Measurements from ENCODE around the gene RBM42. TPM values are rescaled to one million over a fixed set of nuclear protein-coding genes. Genes with fewer than 3 reads are reported as not detected.

RBM42 gene
- polyA plus RNA-seq, 4 donors: 59.7 to 71.5 (median 64.9) TPM

GRCh38 chr19:35665157-35665556, 36.3 kb downstream of the RBM42 start:
- Histone ChIP-seq H3K4me1 (ENCODE audit: control insufficient read depth in 3 of 3, insufficient read depth in 2 of 3, low read depth in 1 of 3, low read length in 2 of 3) (no peaks in the 10 kb centered on the region), H3K27ac (ENCODE audit: low read depth in 1 of 3, low read length in 2 of 3) (no peak overlapping the region), H3K36me3 (ENCODE audit: control insufficient read depth in 3 of 3, insufficient read depth in 2 of 3, low read depth in 1 of 3, low read length in 3 of 3) (peaks cover 0 to 20% (median 8%) of the 10 kb centered on the region in 3 donors), H3K27me3 (ENCODE audit: control insufficient read depth in 3 of 3, insufficient read depth in 3 of 3, low read length in 3 of 3) (peaks cover 0 to 6% (median 2%) of the 10 kb centered on the region in 3 donors), H3K9me3 (ENCODE audit: control insufficient read depth in 2 of 2, insufficient read depth in 1 of 2, low read depth in 1 of 2, low read length in 1 of 2) (no peaks in the 10 kb centered on the region), H3K4me3 (ENCODE audit: low read depth in 1 of 3, low read length in 3 of 3) (no peak overlapping the region)
- DNase-seq (no peak), FAIRE-seq (no peak)
- 93 to 95% (median 95%) methylated on average over 24 of the region's 24 CpGs for WGBS, 3 donors

GRCh38 chr19:35665604-35666003, 36.8 kb downstream of the RBM42 start:
- no peak overlapping the region for H3K4me3 ChIP-seq (ENCODE audit: low read depth in 1 of 3, low read length in 3 of 3)
- peaks cover 0 to 17% (median 8%) of the 10 kb centered on the region in 3 donors for H3K36me3 ChIP-seq (ENCODE audit: control insufficient read depth in 3 of 3, insufficient read depth in 2 of 3, low read depth in 1 of 3, low read length in 3 of 3)
- peaks cover 0 to 6% (median 2%) of the 10 kb centered on the region in 3 donors for H3K27me3 ChIP-seq (ENCODE audit: control insufficient read depth in 3 of 3, insufficient read depth in 3 of 3, low read length in 3 of 3)
- H3K4me1 ChIP-seq (ENCODE audit: control insufficient read depth in 3 of 3, insufficient read depth in 2 of 3, low read depth in 1 of 3, low read length in 2 of 3): no peaks in the 10 kb centered on the region
- 74 to 81% (median 81%) methylated on average over 7 of the region's 7 CpGs for WGBS, 3 donors
- no peak for DNase-seq
- no peak overlapping the region for H3K27ac ChIP-seq (ENCODE audit: low read depth in 1 of 3, low read length in 2 of 3)
- H3K9me3 ChIP-seq (ENCODE audit: control insufficient read depth in 2 of 2, insufficient read depth in 1 of 2, low read depth in 1 of 2, low read length in 1 of 2): no peaks in the 10 kb centered on the region
- FAIRE-seq: no peak

GRCh38 chr19:35666251-35666913, 37.5 kb downstream of the RBM42 start, which contains the start of gene UPK1A:
TSS of gene UPK1A (plus strand) at chr19:35666517. CDS start at chr19:35666813, 296 bp downstream.
- no peaks in the 10 kb centered on the region for H3K4me1 ChIP-seq (ENCODE audit: control insufficient read depth in 3 of 3, insufficient read depth in 2 of 3, low read depth in 1 of 3, low read length in 2 of 3)
- no peak within 1 kb of the TSS for H3K4me3 ChIP-seq (ENCODE audit: low read depth in 1 of 3, low read length in 3 of 3)
- peaks cover 0 to 6% (median 5%) of the 10 kb centered on the region in 3 donors for H3K27me3 ChIP-seq (ENCODE audit: control insufficient read depth in 3 of 3, insufficient read depth in 3 of 3, low read length in 3 of 3)
- no peak within 1 kb of the TSS for H3K27ac ChIP-seq (ENCODE audit: low read depth in 1 of 3, low read length in 2 of 3)
- 51 to 66% (median 58%) methylated on average over 16 of the region's 16 CpGs for WGBS, 3 donors
- peak in 1 of 2 donors; percentile 7 for DNase-seq
- H3K9me3 ChIP-seq (ENCODE audit: control insufficient read depth in 2 of 2, insufficient read depth in 1 of 2, low read depth in 1 of 2, low read length in 1 of 2): no peaks in the 10 kb centered on the region
- FAIRE-seq: no peak
- H3K36me3 ChIP-seq (ENCODE audit: control insufficient read depth in 3 of 3, insufficient read depth in 2 of 3, low read depth in 1 of 3, low read length in 3 of 3): peaks cover 0 to 13% (median 6%) of the 10 kb centered on the region in 3 donors

- Histone ChIP-seq H3K27ac (ENCODE audit: low read depth in 1 of 3, low read length in 2 of 3) (no peak overlapping the region), H3K9me3 (ENCODE audit: control insufficient read depth in 2 of 2, insufficient read depth in 1 of 2, low read depth in 1 of 2, low read length in 1 of 2) (no peaks in the 10 kb centered on the region), H3K27me3 (ENCODE audit: control insufficient read depth in 3 of 3, insufficient read depth in 3 of 3, low read length in 3 of 3) (peaks cover 0 to 20% (median 8%) of the 10 kb centered on the region in 3 donors), H3K4me1 (ENCODE audit: control insufficient read depth in 3 of 3, insufficient read depth in 2 of 3, low read depth in 1 of 3, low read length in 2 of 3) (no peaks in the 10 kb centered on the region), H3K36me3 (ENCODE audit: control insufficient read depth in 3 of 3, insufficient read depth in 2 of 3, low read depth in 1 of 3, low read length in 3 of 3) (peaks cover 0 to 6% (median 4%) of the 10 kb centered on the region in 3 donors), H3K4me3 (ENCODE audit: low read depth in 1 of 3, low read length in 3 of 3) (no peak overlapping the region)
- WGBS, 3 donors: 50 to 74% (median 51%) methylated on average over 6 of the region's 6 CpGs
- DNase-seq (no peak), FAIRE-seq (no peak)
Measured at GRCh38 chr19:35669566-35669965, 40.7 kb downstream of the RBM42 start.

GRCh38 chr19:35669974-35670373, 41.1 kb downstream of the RBM42 start:
- Histone ChIP-seq H3K36me3 (ENCODE audit: control insufficient read depth in 3 of 3, insufficient read depth in 2 of 3, low read depth in 1 of 3, low read length in 3 of 3) (peaks cover 0 to 6% (median 3%) of the 10 kb centered on the region in 3 donors), H3K9me3 (ENCODE audit: control insufficient read depth in 2 of 2, insufficient read depth in 1 of 2, low read depth in 1 of 2, low read length in 1 of 2) (no peaks in the 10 kb centered on the region), H3K27ac (ENCODE audit: low read depth in 1 of 3, low read length in 2 of 3) (no peak overlapping the region), H3K4me3 (ENCODE audit: low read depth in 1 of 3, low read length in 3 of 3) (no peak overlapping the region), H3K4me1 (ENCODE audit: control insufficient read depth in 3 of 3, insufficient read depth in 2 of 3, low read depth in 1 of 3, low read length in 2 of 3) (no peaks in the 10 kb centered on the region), H3K27me3 (ENCODE audit: control insufficient read depth in 3 of 3, insufficient read depth in 3 of 3, low read length in 3 of 3) (peaks cover 0 to 20% (median 8%) of the 10 kb centered on the region in 3 donors)
- DNase-seq: peak; percentile 25 to 56
- 14 to 47% (median 33%) methylated on average over 4 of the region's 4 CpGs for WGBS, 3 donors
- no peak for FAIRE-seq

- no peak for FAIRE-seq
- 15 to 70% (median 50%) methylated on average over 1 of the region's 1 CpG for WGBS, 3 donors
- Histone ChIP-seq H3K9me3 (ENCODE audit: control insufficient read depth in 2 of 2, insufficient read depth in 1 of 2, low read depth in 1 of 2, low read length in 1 of 2) (no peaks in the 10 kb centered on the region), H3K4me1 (ENCODE audit: control insufficient read depth in 3 of 3, insufficient read depth in 2 of 3, low read depth in 1 of 3, low read length in 2 of 3) (no peaks in the 10 kb centered on the region), H3K27me3 (ENCODE audit: control insufficient read depth in 3 of 3, insufficient read depth in 3 of 3, low read length in 3 of 3) (peaks cover 0 to 20% (median 8%) of the 10 kb centered on the region in 3 donors), H3K4me3 (ENCODE audit: low read depth in 1 of 3, low read length in 3 of 3) (no peak overlapping the region), H3K36me3 (ENCODE audit: control insufficient read depth in 3 of 3, insufficient read depth in 2 of 3, low read depth in 1 of 3, low read length in 3 of 3) (peaks cover 0 to under 1% (median under 1%) of the 10 kb centered on the region in 3 donors), H3K27ac (ENCODE audit: low read depth in 1 of 3, low read length in 2 of 3) (no peak overlapping the region)
- no peak for DNase-seq
Measured at GRCh38 chr19:35670686-35671085, 41.9 kb downstream of the RBM42 start.

- Histone ChIP-seq H3K9me3 (ENCODE audit: control insufficient read depth in 2 of 2, insufficient read depth in 1 of 2, low read depth in 1 of 2, low read length in 1 of 2) (no peaks in the 10 kb centered on the region), H3K27me3 (ENCODE audit: control insufficient read depth in 3 of 3, insufficient read depth in 3 of 3, low read length in 3 of 3) (peaks cover 0 to 20% (median 8%) of the 10 kb centered on the region in 3 donors), H3K36me3 (ENCODE audit: control insufficient read depth in 3 of 3, insufficient read depth in 2 of 3, low read depth in 1 of 3, low read length in 3 of 3) (no peaks in the 10 kb centered on the region), H3K4me3 (ENCODE audit: low read depth in 1 of 3, low read length in 3 of 3) (no peak overlapping the region), H3K27ac (ENCODE audit: low read depth in 1 of 3, low read length in 2 of 3) (no peak overlapping the region), H3K4me1 (ENCODE audit: control insufficient read depth in 3 of 3, insufficient read depth in 2 of 3, low read depth in 1 of 3, low read length in 2 of 3) (no peaks in the 10 kb centered on the region)
- no peak for FAIRE-seq
- DNase-seq: peak; percentile 33 to 46
- WGBS, 3 donors: 11 to 37% (median 19%) methylated on average over 3 of the region's 3 CpGs
Measured at GRCh38 chr19:35671818-35672217, 43.0 kb downstream of the RBM42 start.

GRCh38 chr19:35673121-35673804, 44.4 kb downstream of the RBM42 start:
- Histone ChIP-seq H3K4me3 (ENCODE audit: low read depth in 1 of 3, low read length in 3 of 3) (no peak overlapping the region), H3K36me3 (ENCODE audit: control insufficient read depth in 3 of 3, insufficient read depth in 2 of 3, low read depth in 1 of 3, low read length in 3 of 3) (no peaks in the 10 kb centered on the region), H3K4me1 (ENCODE audit: control insufficient read depth in 3 of 3, insufficient read depth in 2 of 3, low read depth in 1 of 3, low read length in 2 of 3) (no peaks in the 10 kb centered on the region), H3K27ac (ENCODE audit: low read depth in 1 of 3, low read length in 2 of 3) (no peak overlapping the region), H3K27me3 (ENCODE audit: control insufficient read depth in 3 of 3, insufficient read depth in 3 of 3, low read length in 3 of 3) (peaks cover 0 to 20% (median 8%) of the 10 kb centered on the region in 3 donors), H3K9me3 (ENCODE audit: control insufficient read depth in 2 of 2, insufficient read depth in 1 of 2, low read depth in 1 of 2, low read length in 1 of 2) (no peaks in the 10 kb centered on the region)
- WGBS, 3 donors: 2 to 4% (median 2%) methylated on average over 34 to 39 of the region's 39 CpGs
- FAIRE-seq: no peak
- peak in 1 of 2 donors; percentile 25 for DNase-seq
